ENCODE data around the gene MRPL28.
A peak's percentile ranks its signal among the peaks of the same experiment; 100 is the strongest.
"Not testable (repeated sequence)": the region's sequence is repeated elsewhere in the genome, so short reads cannot be mapped to it uniquely, and the experiment has no call there.

The MRPL28 gene

GRCh38 chr16:389352-389751 lies 19.0 kb upstream of the MRPL28 start:
- Histone ChIP-seq H3K27ac (ENCODE audit: low read length) (no peak overlapping the region), H3K9me3 (ENCODE audit: control insufficient read depth, insufficient read depth, low read length) (no peaks in the 10 kb centered on the region), H3K27me3 (ENCODE audit: control insufficient read depth, insufficient read depth, low read length) (no peaks in the 10 kb centered on the region), H3K4me1 (ENCODE audit: control insufficient read depth, insufficient read depth, low read length) (peaks cover 1% of the 10 kb centered on the region; the same call in 1 of the 2 replicates), H3K4me3 (ENCODE audit: low read length) (no peak overlapping the region), H3K36me3 (ENCODE audit: control insufficient read depth, insufficient read depth, low read length) (no peaks in the 10 kb centered on the region)
- no peak for DNase-seq (ENCODE audit: low read depth, low spot score)
- no CpG with 5 or more reads among the region's 10 CpGs for WGBS (ENCODE audit: insufficient coverage, insufficient read length)

DNA sequence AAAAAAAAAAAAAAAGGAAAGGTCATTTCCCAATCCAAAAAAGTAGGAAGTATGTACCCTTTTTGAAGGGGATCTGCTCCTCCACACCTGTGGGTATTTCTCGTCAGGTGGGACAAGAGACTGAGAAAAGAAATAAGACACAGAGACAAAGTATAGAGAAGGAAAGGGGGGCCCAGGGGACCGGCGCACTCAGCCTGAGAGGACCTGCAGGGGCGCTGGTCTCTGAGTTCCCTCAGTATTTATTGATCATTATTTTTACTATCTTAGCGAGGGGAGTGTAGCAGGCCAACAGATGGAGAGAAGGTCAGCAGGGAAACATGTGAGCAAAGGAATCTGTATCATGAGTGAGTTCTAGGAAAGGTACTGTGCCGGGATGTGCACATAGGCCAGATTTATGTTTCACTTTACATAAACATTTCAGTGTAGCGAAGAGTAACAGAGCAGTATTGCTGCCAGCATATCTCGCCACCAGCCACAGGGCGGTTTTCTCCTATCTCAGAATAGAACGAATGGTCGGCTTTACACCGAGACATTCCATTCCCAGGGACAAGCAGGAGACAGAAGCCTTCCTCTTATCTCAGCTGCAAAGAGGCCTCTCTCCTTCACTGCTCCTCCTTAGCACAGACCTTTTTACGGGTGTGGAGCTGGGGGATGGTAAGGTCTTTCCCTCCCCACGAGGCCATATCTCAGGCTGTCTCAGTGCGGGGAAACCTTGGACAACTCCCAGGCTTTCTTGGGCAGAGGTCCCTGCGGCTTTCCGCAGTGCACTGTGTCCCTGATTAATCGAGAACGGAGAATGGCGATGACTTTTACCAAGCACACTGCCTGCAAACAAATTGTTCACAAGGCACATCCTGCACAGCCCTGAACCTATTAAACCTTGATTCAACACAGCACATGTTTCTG lies 17.7 kb upstream of the MRPL28 start:
- not testable (repeated sequence) for H3K27me3 ChIP-seq (ENCODE audit: control insufficient read depth, insufficient read depth, low read length); H3K9me3 ChIP-seq (ENCODE audit: control insufficient read depth, insufficient read depth, low read length); H3K4me3 ChIP-seq (ENCODE audit: low read length); H3K27ac ChIP-seq (ENCODE audit: low read length); DNase-seq (ENCODE audit: low read depth, low spot score); H3K4me1 ChIP-seq (ENCODE audit: control insufficient read depth, insufficient read depth, low read length); H3K36me3 ChIP-seq (ENCODE audit: control insufficient read depth, insufficient read depth, low read length)
- no CpG with 5 or more reads among the region's 20 CpGs for WGBS (ENCODE audit: insufficient coverage, insufficient read length)

GRCh38 chr16:386641-387156 lies 16.4 kb upstream of the MRPL28 start:
- H3K27me3 ChIP-seq (ENCODE audit: control insufficient read depth, insufficient read depth, low read length) = no peaks in the 10 kb centered on the region
- H3K36me3 ChIP-seq (ENCODE audit: control insufficient read depth, insufficient read depth, low read length) = no peaks in the 10 kb centered on the region
- H3K27ac ChIP-seq (ENCODE audit: low read length) = no peak overlapping the region
- no CpG with 5 or more reads among the region's 19 CpGs for WGBS (ENCODE audit: insufficient coverage, insufficient read length)
- no peaks in the 10 kb centered on the region for H3K9me3 ChIP-seq (ENCODE audit: control insufficient read depth, insufficient read depth, low read length)
- peaks cover 5% of the 10 kb centered on the region; the same call in 1 of the 2 replicates for H3K4me1 ChIP-seq (ENCODE audit: control insufficient read depth, insufficient read depth, low read length)
- no peak for DNase-seq (ENCODE audit: low read depth, low spot score)
- no peak overlapping the region for H3K4me3 ChIP-seq (ENCODE audit: low read length)

DNA sequence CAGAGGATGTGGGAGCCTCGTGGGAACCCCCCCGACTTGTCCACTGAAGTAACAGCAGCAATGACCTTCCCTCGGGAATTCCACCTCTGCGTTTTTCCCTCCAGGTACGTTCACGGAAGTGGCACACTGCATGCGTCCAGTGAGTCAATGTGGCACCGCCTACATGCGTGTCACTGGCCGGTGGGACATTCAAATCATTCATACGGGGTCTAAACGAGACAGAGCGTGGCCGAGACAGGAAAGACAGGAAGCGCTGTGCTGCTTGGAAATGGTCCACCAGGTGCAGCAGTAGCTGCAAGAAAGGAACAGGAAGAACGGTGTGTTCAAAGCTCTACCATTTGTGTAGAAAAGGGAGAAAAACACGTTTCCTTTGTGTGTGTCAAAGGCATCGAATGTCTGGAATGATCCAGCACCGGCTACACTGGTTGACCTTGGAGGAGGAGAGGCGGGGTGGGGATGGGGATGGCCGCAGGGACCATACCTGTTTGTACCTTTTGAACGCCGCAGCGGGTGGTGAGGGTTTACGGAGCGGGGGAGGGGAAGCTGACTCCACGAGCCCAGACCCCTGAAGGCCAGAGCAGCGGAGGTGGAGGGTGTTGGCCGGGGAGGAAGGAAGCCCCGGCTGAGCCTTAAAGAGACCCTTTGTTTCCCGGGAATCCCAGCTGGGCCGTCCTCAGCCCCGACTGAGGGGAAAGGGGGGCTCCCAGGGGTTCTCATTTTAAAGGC lies 13.2 kb upstream of the MRPL28 start:
- Histone ChIP-seq H3K27ac (ENCODE audit: low read length) (no peak overlapping the region), H3K4me3 (ENCODE audit: low read length) (no peak overlapping the region; the same call in 1 of the 2 replicates), H3K36me3 (ENCODE audit: control insufficient read depth, insufficient read depth, low read length) (no peaks in the 10 kb centered on the region), H3K27me3 (ENCODE audit: control insufficient read depth, insufficient read depth, low read length) (no peaks in the 10 kb centered on the region), H3K9me3 (ENCODE audit: control insufficient read depth, insufficient read depth, low read length) (no peaks in the 10 kb centered on the region), H3K4me1 (ENCODE audit: control insufficient read depth, insufficient read depth, low read length) (peaks cover 14% of the 10 kb centered on the region)
- no peak for DNase-seq (ENCODE audit: low read depth, low spot score)
- no CpG with 5 or more reads among the region's 33 CpGs for WGBS (ENCODE audit: insufficient coverage, insufficient read length)

DNA sequence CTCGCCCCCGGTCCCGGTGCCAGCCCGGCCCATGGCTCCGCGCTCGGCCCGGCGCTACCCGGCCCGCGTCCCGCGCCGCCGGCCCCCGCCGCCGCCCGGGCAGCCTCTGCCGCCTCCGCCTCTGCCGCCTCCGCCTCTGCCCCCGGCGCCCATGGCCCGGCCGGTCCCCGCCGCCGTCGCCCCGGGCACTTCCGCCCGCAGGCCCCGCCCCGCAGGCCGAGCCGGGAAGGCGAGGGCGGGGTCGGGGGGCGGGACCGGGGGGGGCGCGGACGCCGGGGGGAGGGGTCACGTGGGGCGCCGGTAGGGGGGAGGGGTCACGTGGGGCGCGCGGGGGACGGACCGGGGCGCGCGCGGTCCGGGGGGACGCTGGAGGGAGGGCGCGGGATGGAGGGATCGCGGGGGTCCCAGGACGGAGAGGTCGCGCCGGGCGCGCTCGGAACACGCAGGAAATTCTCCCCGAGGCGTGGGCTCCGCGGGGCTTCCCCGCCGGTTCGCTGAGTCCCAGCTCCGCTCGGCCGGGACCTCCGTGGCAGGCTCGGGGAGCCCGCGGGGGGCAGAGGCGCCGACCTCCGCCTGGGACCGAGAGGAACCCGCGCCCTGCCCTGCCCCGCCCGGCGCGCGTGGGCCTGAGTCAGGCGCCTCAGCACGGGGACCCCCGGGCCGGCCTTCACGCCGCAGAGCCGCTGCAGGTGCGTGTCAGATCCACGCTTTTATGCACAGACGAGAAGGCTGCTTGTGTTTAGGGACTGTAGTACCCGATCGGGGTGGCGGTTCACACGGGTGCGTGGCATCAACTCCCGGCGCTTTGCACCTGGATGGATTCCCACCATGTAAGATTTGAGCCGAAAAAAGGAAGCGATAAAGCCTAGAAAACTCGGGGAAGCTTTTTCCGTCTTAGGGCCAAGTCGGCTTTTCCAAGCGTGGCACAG lies 11.7 kb upstream of the MRPL28 start, which contains the start of gene PGAP6:
Gene PGAP6 (minus strand): TSS at position 190 of the 929 bp plus-strand sequence. CDS start 157 bp downstream, at position 33.
- no CpG with 5 or more reads among the region's 123 CpGs for WGBS (ENCODE audit: insufficient coverage, insufficient read length)
- Histone ChIP-seq H3K9me3 (ENCODE audit: control insufficient read depth, insufficient read depth, low read length) (no peaks in the 10 kb centered on the region), H3K36me3 (ENCODE audit: control insufficient read depth, insufficient read depth, low read length) (peaks cover 5% of the 10 kb centered on the region), H3K27ac (ENCODE audit: low read length) (no peak within 1 kb of the TSS), H3K27me3 (ENCODE audit: control insufficient read depth, insufficient read depth, low read length) (no peaks in the 10 kb centered on the region), H3K4me1 (ENCODE audit: control insufficient read depth, insufficient read depth, low read length) (peaks cover 14% of the 10 kb centered on the region), H3K4me3 (ENCODE audit: low read length) (peak within 1 kb of the TSS; percentile 89)
- no peak for DNase-seq (ENCODE audit: low read depth, low spot score)

DNA sequence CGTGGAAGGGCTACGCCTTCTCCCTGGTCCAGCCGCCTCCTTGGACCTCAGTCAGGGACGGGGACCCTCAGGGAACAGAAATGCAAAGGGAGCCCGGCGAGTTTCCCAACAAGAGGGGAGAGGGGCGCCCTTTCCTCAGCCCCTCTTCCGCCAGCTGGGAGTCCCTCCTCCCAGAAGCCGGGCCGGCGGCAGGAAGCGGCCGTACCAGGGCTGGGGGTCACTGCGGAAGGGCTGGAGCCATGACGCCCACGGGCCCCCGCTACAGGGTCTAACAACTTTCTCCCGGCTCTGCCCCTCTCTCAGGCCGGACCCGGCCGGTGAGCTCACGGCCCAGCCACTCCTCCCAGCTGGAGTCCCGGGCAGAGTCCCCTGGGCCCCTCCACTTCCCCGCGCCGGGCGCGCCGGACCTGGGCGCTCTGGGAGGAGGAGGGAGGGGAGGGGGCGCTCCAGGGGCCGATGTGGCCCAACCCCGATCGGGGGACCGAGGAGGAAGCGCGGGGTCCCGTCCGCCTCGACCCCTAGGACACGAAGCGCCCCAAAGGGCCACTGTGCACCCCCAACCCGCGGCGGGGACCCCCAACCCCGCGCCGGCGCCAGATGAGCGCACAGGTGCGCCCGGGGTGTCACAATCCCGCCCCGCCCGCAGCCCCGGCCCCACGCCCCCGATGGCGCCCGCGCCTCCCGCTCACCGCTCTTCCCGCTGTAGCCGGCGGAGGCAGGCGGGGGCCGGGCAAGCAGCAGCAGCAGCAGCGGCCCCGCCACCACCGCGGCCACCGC lies 10.9 kb upstream of the MRPL28 start:
- no peaks in the 10 kb centered on the region for H3K27me3 ChIP-seq (ENCODE audit: control insufficient read depth, insufficient read depth, low read length)
- no peak for DNase-seq (ENCODE audit: low read depth, low spot score)
- peaks cover 14% of the 10 kb centered on the region for H3K36me3 ChIP-seq (ENCODE audit: control insufficient read depth, insufficient read depth, low read length)
- H3K4me3 ChIP-seq (ENCODE audit: low read length) = peak overlapping the region; percentile 89
- H3K4me1 ChIP-seq (ENCODE audit: control insufficient read depth, insufficient read depth, low read length) = peaks cover 14% of the 10 kb centered on the region
- WGBS (ENCODE audit: insufficient coverage, insufficient read length) = no CpG with 5 or more reads among the region's 73 CpGs
- no peak overlapping the region for H3K27ac ChIP-seq (ENCODE audit: low read length)
- H3K9me3 ChIP-seq (ENCODE audit: control insufficient read depth, insufficient read depth, low read length) = no peaks in the 10 kb centered on the region

GRCh38 chr16:380762-381011 lies 10.3 kb upstream of the MRPL28 start:
- no peaks in the 10 kb centered on the region for H3K27me3 ChIP-seq (ENCODE audit: control insufficient read depth, insufficient read depth, low read length)
- no peak for DNase-seq (ENCODE audit: low read depth, low spot score)
- H3K27ac ChIP-seq (ENCODE audit: low read length) = no peak overlapping the region
- peaks cover 14% of the 10 kb centered on the region for H3K4me1 ChIP-seq (ENCODE audit: control insufficient read depth, insufficient read depth, low read length)
- no CpG with 5 or more reads among the region's 12 CpGs for WGBS (ENCODE audit: insufficient coverage, insufficient read length)
- H3K36me3 ChIP-seq (ENCODE audit: control insufficient read depth, insufficient read depth, low read length) = peaks cover 19% of the 10 kb centered on the region
- no peaks in the 10 kb centered on the region for H3K9me3 ChIP-seq (ENCODE audit: control insufficient read depth, insufficient read depth, low read length)
- H3K4me3 ChIP-seq (ENCODE audit: low read length) = peak overlapping the region; percentile 89

DNA sequence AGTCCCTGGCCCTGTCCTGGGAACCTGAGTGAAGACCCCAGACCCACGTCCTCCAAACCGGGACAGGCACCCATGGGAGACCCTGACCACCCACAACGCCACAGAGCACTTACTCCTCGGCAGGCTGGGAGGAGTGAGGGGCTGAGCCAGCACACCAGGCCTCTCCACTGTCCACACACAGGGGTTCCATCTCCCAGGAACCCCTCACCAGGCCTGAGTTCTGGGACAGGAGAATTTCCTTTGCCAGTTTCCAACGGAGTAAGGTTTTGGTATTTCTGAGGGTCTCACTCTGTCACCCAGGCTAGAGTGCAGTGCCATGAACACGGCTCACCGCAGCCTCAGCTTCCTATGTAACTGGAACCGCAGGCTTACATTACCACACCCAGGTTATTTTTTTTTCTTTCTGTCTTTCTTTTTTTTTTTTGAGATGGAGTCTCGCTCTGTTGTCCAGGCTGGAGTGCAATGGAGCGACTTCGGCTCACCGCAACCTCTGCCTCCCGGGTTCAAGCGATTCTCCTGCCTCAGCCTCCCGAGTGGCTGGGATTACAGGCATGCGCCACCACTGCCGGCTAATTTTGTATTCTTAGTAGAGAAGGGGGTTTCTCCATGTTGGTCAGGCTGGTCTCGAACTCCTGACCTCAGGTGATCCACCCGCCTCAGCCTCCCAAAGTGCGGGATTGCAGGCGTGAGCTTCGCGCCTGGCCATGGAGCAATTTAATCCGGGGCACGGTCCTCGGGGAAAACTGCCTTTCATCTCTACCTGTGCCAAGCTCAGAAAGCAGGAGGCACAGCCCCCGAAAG lies 9.8 kb upstream of the MRPL28 start:
- no peak for DNase-seq (ENCODE audit: low read depth, low spot score)
- peaks cover 21% of the 10 kb centered on the region for H3K36me3 ChIP-seq (ENCODE audit: control insufficient read depth, insufficient read depth, low read length)
- H3K27ac ChIP-seq (ENCODE audit: low read length) = no peak overlapping the region
- no CpG with 5 or more reads among the region's 27 CpGs for WGBS (ENCODE audit: insufficient coverage, insufficient read length)
- H3K4me3 ChIP-seq (ENCODE audit: low read length) = peak overlapping the region; percentile 89; the same call in 1 of the 2 replicates
- H3K9me3 ChIP-seq (ENCODE audit: control insufficient read depth, insufficient read depth, low read length) = no peaks in the 10 kb centered on the region
- peaks cover 14% of the 10 kb centered on the region for H3K4me1 ChIP-seq (ENCODE audit: control insufficient read depth, insufficient read depth, low read length)
- no peaks in the 10 kb centered on the region for H3K27me3 ChIP-seq (ENCODE audit: control insufficient read depth, insufficient read depth, low read length)
